GM19035 (cell line): ENCODE measurements around the gene RPUSD4.

ENCODE experiments used
- ATAC-seq: cut with Tn5 transposase; IDR thresholded peaks from one replicate; pipeline ENCODE4 v1.9.1; 2021; ENCODE audit not compliant: unreplicated experiment

The RPUSD4 gene

GRCh38 chr11:126212089-126212660, 725 bp upstream of the RPUSD4 start:
- no peak for ATAC-seq

- ATAC-seq: no peak
Measured at GRCh38 chr11:126210871-126211235, 597 bp downstream of the RPUSD4 start.

- ATAC-seq: no peak
Measured at GRCh38 chr11:126207896-126208295, 3.6 kb downstream of the RPUSD4 start.

- no peak for ATAC-seq
Measured at GRCh38 chr11:126205359-126205758, 6.1 kb downstream of the RPUSD4 start.

GRCh38 chr11:126202646-126203359, 8.6 kb downstream of the RPUSD4 start:
- ATAC-seq: no peak

- no peak for ATAC-seq
Measured at GRCh38 chr11:126198648-126199047, 12.8 kb downstream of the RPUSD4 start.

- ATAC-seq: no peak
Measured at GRCh38 chr11:126197277-126197939, 14.0 kb downstream of the RPUSD4 start.

- ATAC-seq: no peak
Measured at GRCh38 chr11:126195119-126195518, 16.3 kb downstream of the RPUSD4 start.

- ATAC-seq: no peak
Measured at GRCh38 chr11:126194121-126194543, 17.3 kb downstream of the RPUSD4 start.

- ATAC-seq: no peak
Measured at GRCh38 chr11:126193038-126193478, 18.4 kb downstream of the RPUSD4 start.

GRCh38 chr11:126192361-126192760, 19.1 kb downstream of the RPUSD4 start:
- no peak for ATAC-seq

GRCh38 chr11:126191379-126192073, 19.9 kb downstream of the RPUSD4 start:
- no peak for ATAC-seq

- ATAC-seq: no peak
Measured at GRCh38 chr11:126190792-126191191, 20.7 kb downstream of the RPUSD4 start.

- peak; percentile 57 for ATAC-seq
Measured at GRCh38 chr11:126189109-126189929, 22.1 kb downstream of the RPUSD4 start.

GRCh38 chr11:126188332-126189108, 22.9 kb downstream of the RPUSD4 start:
- peak; percentile 68 for ATAC-seq

- no peak for ATAC-seq
Measured at GRCh38 chr11:126186708-126187529, 24.5 kb downstream of the RPUSD4 start.

- ATAC-seq: no peak
Measured at GRCh38 chr11:126186025-126186698, 25.3 kb downstream of the RPUSD4 start.

- no peak for ATAC-seq
Measured at GRCh38 chr11:126185259-126186024, 26.0 kb downstream of the RPUSD4 start.
